T47D (cell line): ENCODE data around the gene SLC39A13.
A peak's percentile ranks its signal among the peaks of the same experiment; 100 is the strongest.

Source experiments
- DNase-seq, 2 experiments: peaks; one replicate each; pipeline versions ENCODE4 v3.0.0 to v3.0.0-alpha.2; 2011 to 2012; ENCODE audit warnings: low read depth in 1 of 2, low spot score in 1 of 2
- JUND ChIP-seq: IDR thresholded peaks from 2 replicates; pipeline ENCODE4 v1.6.1; 2012; ENCODE audit warnings: low read depth
- in situ Hi-C: cut with HindIII; loops from 2 replicates; pipeline ENCODE4 v1.10.0; 2016; ENCODE audit warnings: low sequenced_read_pairs, low pct_unique_long_range_greater_than_20kb

Gene SLC39A13

GRCh38 chr11:47398551-47398950 is 9.8 kb upstream of the SLC39A13 start:
- TF ChIP-seq JUND: no peak
- no peak for DNase-seq
- in situ Hi-C loops: no loop called here

- TF ChIP-seq JUND: no peak
- no peak for DNase-seq
- in situ Hi-C loops: no loop called here
Observed at GRCh38 chr11:47399860-47400767, 8.3 kb upstream of the SLC39A13 start.

GRCh38 chr11:47400768-47401279 is 7.6 kb upstream of the SLC39A13 start:
- in situ Hi-C loops: no loop called here
- no peak for DNase-seq
- TF ChIP-seq JUND: no peak

GRCh38 chr11:47403135-47403534 is 5.3 kb upstream of the SLC39A13 start:
- in situ Hi-C loops: no loop called here
- TF ChIP-seq JUND: no peak
- DNase-seq: no peak

- in situ Hi-C loops: no loop called here
- no peak for TF ChIP-seq JUND
- DNase-seq: no peak
Observed at GRCh38 chr11:47403571-47403970, 4.8 kb upstream of the SLC39A13 start.

- in situ Hi-C loops: no loop called here
- DNase-seq: peak in 1 of 2 experiments; percentile 52
- TF ChIP-seq JUND: no peak
Observed at GRCh38 chr11:47406896-47407745, 1.3 kb upstream of the SLC39A13 start.

- DNase-seq: peak; percentile 63 to 77
- TF ChIP-seq JUND: no peak
- in situ Hi-C loops: no loop called here
Observed at GRCh38 chr11:47408598-47409439, 429 bp downstream of the SLC39A13 start.

- TF ChIP-seq JUND: no peak
- in situ Hi-C loops: no loop called here
- DNase-seq: no peak
Observed at GRCh38 chr11:47409440-47410369, 1.3 kb downstream of the SLC39A13 start.

GRCh38 chr11:47410370-47411264 is 2.2 kb downstream of the SLC39A13 start:
- no peak for DNase-seq
- no peak for TF ChIP-seq JUND
- in situ Hi-C loops: no loop called here
